Measurements from ENCODE around the gene ARMC8.

The ARMC8 gene

GRCh38 chr3:138200424-138200823 is 13.3 kb downstream of the ARMC8 start:
- H3K27me3 ChIP-seq (ENCODE audit: control insufficient read depth, insufficient read depth, low read length), result no peaks in the 10 kb centered on the region
- no peak overlapping the region for H3K9ac ChIP-seq (ENCODE audit: low read depth, low read length)
- no peak overlapping the region for H3K4me2 ChIP-seq (ENCODE audit: low read length)
- peaks cover 3% of the 10 kb centered on the region for H3K4me1 ChIP-seq (ENCODE audit: control insufficient read depth, insufficient read depth, low read length)
- H3K4me3 ChIP-seq (ENCODE audit: low read length), result no peak overlapping the region
- peaks cover 4% of the 10 kb centered on the region for H3K36me3 ChIP-seq (ENCODE audit: insufficient read depth, low read length)
- no peaks in the 10 kb centered on the region for H3K9me3 ChIP-seq (replicated peaks; ENCODE audit: low read length)

- Histone ChIP-seq H3K4me1 (ENCODE audit: control insufficient read depth, insufficient read depth, low read length) (no peaks in the 10 kb centered on the region), H3K4me3 (ENCODE audit: low read length) (no peak overlapping the region)
Measured at GRCh38 chr3:138202945-138203701, 16.0 kb downstream of the ARMC8 start.

GRCh38 chr3:138203938-138204337 is 16.8 kb downstream of the ARMC8 start:
- Histone ChIP-seq H3K27me3 (ENCODE audit: control insufficient read depth, insufficient read depth, low read length) (no peaks in the 10 kb centered on the region), H3K4me2 (ENCODE audit: low read length) (no peak overlapping the region), H3K9me3 (replicated peaks; ENCODE audit: low read length) (no peaks in the 10 kb centered on the region), H3K36me3 (ENCODE audit: insufficient read depth, low read length) (peaks cover 7% of the 10 kb centered on the region), H3K9ac (ENCODE audit: low read depth, low read length) (no peak overlapping the region), H3K4me3 (ENCODE audit: low read length) (no peak overlapping the region), H3K4me1 (ENCODE audit: control insufficient read depth, insufficient read depth, low read length) (no peaks in the 10 kb centered on the region)

More at GRCh38 chr3:138202945-138203701, 16.0 kb downstream of the ARMC8 start:
- H3K9ac ChIP-seq (ENCODE audit: low read depth, low read length), result no peak overlapping the region
- peaks cover 7% of the 10 kb centered on the region for H3K36me3 ChIP-seq (ENCODE audit: insufficient read depth, low read length)
- no peak overlapping the region for H3K4me2 ChIP-seq (ENCODE audit: low read length)
- H3K9me3 ChIP-seq (replicated peaks; ENCODE audit: low read length), result no peaks in the 10 kb centered on the region
- H3K27me3 ChIP-seq (ENCODE audit: control insufficient read depth, insufficient read depth, low read length), result no peaks in the 10 kb centered on the region

- no peak overlapping the region for H3K4me2 ChIP-seq (ENCODE audit: low read length)
- H3K4me1 ChIP-seq (ENCODE audit: control insufficient read depth, insufficient read depth, low read length), result no peaks in the 10 kb centered on the region
- no peak overlapping the region for H3K4me3 ChIP-seq (ENCODE audit: low read length)
- H3K9ac ChIP-seq (ENCODE audit: low read depth, low read length), result no peak overlapping the region
- no peaks in the 10 kb centered on the region for H3K27me3 ChIP-seq (ENCODE audit: control insufficient read depth, insufficient read depth, low read length)
- no peaks in the 10 kb centered on the region for H3K9me3 ChIP-seq (replicated peaks; ENCODE audit: low read length)
- peaks cover 7% of the 10 kb centered on the region for H3K36me3 ChIP-seq (ENCODE audit: insufficient read depth, low read length)
Measured at GRCh38 chr3:138205527-138205926, 18.4 kb downstream of the ARMC8 start.

- H3K9ac ChIP-seq (ENCODE audit: low read depth, low read length), result no peak overlapping the region
- H3K9me3 ChIP-seq (replicated peaks; ENCODE audit: low read length), result no peaks in the 10 kb centered on the region
- no peaks in the 10 kb centered on the region for H3K27me3 ChIP-seq (ENCODE audit: control insufficient read depth, insufficient read depth, low read length)
- H3K36me3 ChIP-seq (ENCODE audit: insufficient read depth, low read length), result peaks cover 7% of the 10 kb centered on the region
- no peaks in the 10 kb centered on the region for H3K4me1 ChIP-seq (ENCODE audit: control insufficient read depth, insufficient read depth, low read length)
- no peak overlapping the region for H3K4me2 ChIP-seq (ENCODE audit: low read length)
- no peak overlapping the region for H3K4me3 ChIP-seq (ENCODE audit: low read length)
Measured at GRCh38 chr3:138206196-138206595, 19.1 kb downstream of the ARMC8 start.

- no peak overlapping the region for H3K4me2 ChIP-seq (ENCODE audit: low read length)
- no peak overlapping the region for H3K9ac ChIP-seq (ENCODE audit: low read depth, low read length)
- H3K9me3 ChIP-seq (replicated peaks; ENCODE audit: low read length), result no peaks in the 10 kb centered on the region
- H3K27me3 ChIP-seq (ENCODE audit: control insufficient read depth, insufficient read depth, low read length), result no peaks in the 10 kb centered on the region
- H3K4me3 ChIP-seq (ENCODE audit: low read length), result no peak overlapping the region
- H3K36me3 ChIP-seq (ENCODE audit: insufficient read depth, low read length), result peaks cover 15% of the 10 kb centered on the region
- H3K4me1 ChIP-seq (ENCODE audit: control insufficient read depth, insufficient read depth, low read length), result peaks cover 11% of the 10 kb centered on the region
Measured at GRCh38 chr3:138210528-138210927, 23.4 kb downstream of the ARMC8 start.

GRCh38 chr3:138213398-138214085 is 26.4 kb downstream of the ARMC8 start:
- H3K36me3 ChIP-seq (ENCODE audit: insufficient read depth, low read length), result peaks cover 9% of the 10 kb centered on the region

GRCh38 chr3:138219255-138219654 is 32.2 kb downstream of the ARMC8 start:
- no peaks in the 10 kb centered on the region for H3K9me3 ChIP-seq (replicated peaks; ENCODE audit: low read length)

More at GRCh38 chr3:138213398-138214085, 26.4 kb downstream of the ARMC8 start:
- Histone ChIP-seq H3K9ac (ENCODE audit: low read depth, low read length) (no peak overlapping the region), H3K4me3 (ENCODE audit: low read length) (no peak overlapping the region), H3K4me2 (ENCODE audit: low read length) (no peak overlapping the region), H3K9me3 (replicated peaks; ENCODE audit: low read length) (no peaks in the 10 kb centered on the region), H3K4me1 (ENCODE audit: control insufficient read depth, insufficient read depth, low read length) (peaks cover 11% of the 10 kb centered on the region), H3K27me3 (ENCODE audit: control insufficient read depth, insufficient read depth, low read length) (no peaks in the 10 kb centered on the region)

GRCh38 chr3:138220242-138220641 is 33.1 kb downstream of the ARMC8 start:
- no peak overlapping the region for H3K9ac ChIP-seq (ENCODE audit: low read depth, low read length)
- H3K9me3 ChIP-seq (replicated peaks; ENCODE audit: low read length), result no peaks in the 10 kb centered on the region
- peaks cover 8% of the 10 kb centered on the region for H3K4me1 ChIP-seq (ENCODE audit: control insufficient read depth, insufficient read depth, low read length)
- H3K36me3 ChIP-seq (ENCODE audit: insufficient read depth, low read length), result peaks cover 27% of the 10 kb centered on the region
- no peak overlapping the region for H3K4me3 ChIP-seq (ENCODE audit: low read length)
- H3K27me3 ChIP-seq (ENCODE audit: control insufficient read depth, insufficient read depth, low read length), result no peaks in the 10 kb centered on the region
- H3K4me2 ChIP-seq (ENCODE audit: low read length), result no peak overlapping the region

More at GRCh38 chr3:138219255-138219654, 32.2 kb downstream of the ARMC8 start:
- Histone ChIP-seq H3K4me3 (ENCODE audit: low read length) (no peak overlapping the region), H3K27me3 (ENCODE audit: control insufficient read depth, insufficient read depth, low read length) (no peaks in the 10 kb centered on the region), H3K4me2 (ENCODE audit: low read length) (no peak overlapping the region), H3K36me3 (ENCODE audit: insufficient read depth, low read length) (peaks cover 18% of the 10 kb centered on the region), H3K4me1 (ENCODE audit: control insufficient read depth, insufficient read depth, low read length) (peaks cover 8% of the 10 kb centered on the region), H3K9ac (ENCODE audit: low read depth, low read length) (no peak overlapping the region)

- H3K4me1 ChIP-seq (ENCODE audit: control insufficient read depth, insufficient read depth, low read length), result peaks cover 8% of the 10 kb centered on the region
- H3K9me3 ChIP-seq (replicated peaks; ENCODE audit: low read length), result no peaks in the 10 kb centered on the region
- peaks cover 32% of the 10 kb centered on the region for H3K36me3 ChIP-seq (ENCODE audit: insufficient read depth, low read length)
- no peak overlapping the region for H3K4me3 ChIP-seq (ENCODE audit: low read length)
- no peaks in the 10 kb centered on the region for H3K27me3 ChIP-seq (ENCODE audit: control insufficient read depth, insufficient read depth, low read length)
- H3K4me2 ChIP-seq (ENCODE audit: low read length), result no peak overlapping the region
- no peak overlapping the region for H3K9ac ChIP-seq (ENCODE audit: low read depth, low read length)
Measured at GRCh38 chr3:138220788-138221187, 33.7 kb downstream of the ARMC8 start.

- Histone ChIP-seq H3K36me3 (ENCODE audit: insufficient read depth, low read length) (peaks cover 46% of the 10 kb centered on the region), H3K4me3 (ENCODE audit: low read length) (no peak overlapping the region), H3K9me3 (replicated peaks; ENCODE audit: low read length) (no peaks in the 10 kb centered on the region), H3K4me2 (ENCODE audit: low read length) (no peak overlapping the region), H3K9ac (ENCODE audit: low read depth, low read length) (no peak overlapping the region), H3K4me1 (ENCODE audit: control insufficient read depth, insufficient read depth, low read length) (peaks cover 8% of the 10 kb centered on the region), H3K27me3 (ENCODE audit: control insufficient read depth, insufficient read depth, low read length) (no peaks in the 10 kb centered on the region)
Measured at GRCh38 chr3:138222131-138222941, 35.2 kb downstream of the ARMC8 start.
